Measurements from ENCODE around the gene OPALIN.

OPALIN gene

DNA sequence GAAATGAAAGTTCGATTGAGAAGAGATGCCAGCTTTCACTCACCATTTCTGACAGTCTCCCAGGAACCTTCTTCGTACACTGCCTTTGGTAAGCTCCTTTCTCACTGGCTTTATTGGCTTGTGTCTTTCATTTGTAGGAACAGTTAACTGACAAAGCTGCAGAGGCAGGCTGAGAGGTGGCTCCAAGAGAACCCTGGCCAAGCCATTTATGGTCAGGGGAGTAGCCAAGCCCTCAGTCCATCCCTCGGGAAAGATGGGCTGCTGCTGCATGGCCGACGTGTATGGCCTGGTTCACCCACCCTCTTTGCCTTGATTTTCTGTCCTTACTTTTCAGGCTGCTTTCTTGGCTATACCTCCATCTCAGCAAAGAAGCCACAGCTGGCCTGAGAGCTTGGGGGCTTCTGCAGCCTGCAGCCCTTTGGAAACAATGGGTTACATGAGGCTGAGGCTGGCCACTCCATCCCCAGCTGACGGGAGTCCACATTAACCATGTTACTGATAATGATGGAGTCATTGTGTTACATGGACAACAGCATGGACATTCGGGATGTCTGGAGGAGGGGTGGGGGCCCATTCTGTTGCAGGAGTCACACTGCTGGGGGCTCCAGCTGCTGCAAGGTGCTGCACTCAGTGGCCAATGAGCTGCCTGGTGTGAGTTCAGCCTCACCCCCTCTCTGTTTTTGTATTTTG is at the start of gene OPALIN:
Gene OPALIN, minus strand, starts transcription at position 152 of the 690 bp plus-strand sequence. Its CDS starts 106 bp downstream, at position 46.
- no peak for TF ChIP-seq TEAD4 (IDR thresholded peaks at IDR 0.05)
- TF ChIP-seq, protein P1, sequence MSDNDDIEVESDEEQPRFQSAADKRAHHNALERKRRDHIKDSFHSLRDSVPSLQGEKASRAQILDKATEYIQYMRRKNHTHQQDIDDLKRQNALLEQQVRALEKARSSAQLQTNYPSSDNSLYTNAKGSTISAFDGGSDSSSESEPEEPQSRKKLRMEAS (IDR thresholded peaks at IDR 0.05): no peak
- no peak for TF ChIP-seq CREB1 (IDR thresholded peaks at IDR 0.05; ENCODE audit: low read depth)
- TF ChIP-seq ZBTB7A (IDR thresholded peaks at IDR 0.05; ENCODE audit: low read depth): no peak
- TF ChIP-seq NFIC (IDR thresholded peaks at IDR 0.05): no peak
- TF ChIP-seq TAF1 (IDR thresholded peaks at IDR 0.05; ENCODE audit: low read depth): no peak
- no peak for TF ChIP-seq EGR1 (IDR thresholded peaks at IDR 0.05)
- no peak for TF ChIP-seq FOXM1 (IDR thresholded peaks at IDR 0.05; ENCODE audit: borderline replicate concordance, low read depth)
- TF ChIP-seq YY1 (IDR thresholded peaks at IDR 0.05; ENCODE audit: low read depth): no peak
- TF ChIP-seq, protein P2, sequence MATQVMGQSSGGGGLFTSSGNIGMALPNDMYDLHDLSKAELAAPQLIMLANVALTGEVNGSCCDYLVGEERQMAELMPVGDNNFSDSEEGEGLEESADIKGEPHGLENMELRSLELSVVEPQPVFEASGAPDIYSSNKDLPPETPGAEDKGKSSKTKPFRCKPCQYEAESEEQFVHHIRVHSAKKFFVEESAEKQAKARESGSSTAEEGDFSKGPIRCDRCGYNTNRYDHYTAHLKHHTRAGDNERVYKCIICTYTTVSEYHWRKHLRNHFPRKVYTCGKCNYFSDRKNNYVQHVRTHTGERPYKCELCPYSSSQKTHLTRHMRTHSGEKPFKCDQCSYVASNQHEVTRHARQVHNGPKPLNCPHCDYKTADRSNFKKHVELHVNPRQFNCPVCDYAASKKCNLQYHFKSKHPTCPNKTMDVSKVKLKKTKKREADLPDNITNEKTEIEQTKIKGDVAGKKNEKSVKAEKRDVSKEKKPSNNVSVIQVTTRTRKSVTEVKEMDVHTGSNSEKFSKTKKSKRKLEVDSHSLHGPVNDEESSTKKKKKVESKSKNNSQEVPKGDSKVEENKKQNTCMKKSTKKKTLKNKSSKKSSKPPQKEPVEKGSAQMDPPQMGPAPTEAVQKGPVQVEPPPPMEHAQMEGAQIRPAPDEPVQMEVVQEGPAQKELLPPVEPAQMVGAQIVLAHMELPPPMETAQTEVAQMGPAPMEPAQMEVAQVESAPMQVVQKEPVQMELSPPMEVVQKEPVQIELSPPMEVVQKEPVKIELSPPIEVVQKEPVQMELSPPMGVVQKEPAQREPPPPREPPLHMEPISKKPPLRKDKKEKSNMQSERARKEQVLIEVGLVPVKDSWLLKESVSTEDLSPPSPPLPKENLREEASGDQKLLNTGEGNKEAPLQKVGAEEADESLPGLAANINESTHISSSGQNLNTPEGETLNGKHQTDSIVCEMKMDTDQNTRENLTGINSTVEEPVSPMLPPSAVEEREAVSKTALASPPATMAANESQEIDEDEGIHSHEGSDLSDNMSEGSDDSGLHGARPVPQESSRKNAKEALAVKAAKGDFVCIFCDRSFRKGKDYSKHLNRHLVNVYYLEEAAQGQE (IDR thresholded peaks at IDR 0.05; ENCODE audit: low read depth): no peak
- no peak for TF ChIP-seq TCF12 (IDR thresholded peaks at IDR 0.05; ENCODE audit: low read depth)
- TF ChIP-seq, protein P3, sequence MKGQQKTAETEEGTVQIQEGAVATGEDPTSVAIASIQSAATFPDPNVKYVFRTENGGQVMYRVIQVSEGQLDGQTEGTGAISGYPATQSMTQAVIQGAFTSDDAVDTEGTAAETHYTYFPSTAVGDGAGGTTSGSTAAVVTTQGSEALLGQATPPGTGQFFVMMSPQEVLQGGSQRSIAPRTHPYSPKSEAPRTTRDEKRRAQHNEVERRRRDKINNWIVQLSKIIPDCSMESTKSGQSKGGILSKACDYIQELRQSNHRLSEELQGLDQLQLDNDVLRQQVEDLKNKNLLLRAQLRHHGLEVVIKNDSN (IDR thresholded peaks at IDR 0.05): no peak

- TF ChIP-seq FOXM1 (IDR thresholded peaks at IDR 0.05; ENCODE audit: borderline replicate concordance, low read depth) (no peak), YY1 (IDR thresholded peaks at IDR 0.05; ENCODE audit: low read depth) (no peak), EGR1 (IDR thresholded peaks at IDR 0.05) (no peak), TAF1 (IDR thresholded peaks at IDR 0.05; ENCODE audit: low read depth) (no peak), ZBTB7A (IDR thresholded peaks at IDR 0.05; ENCODE audit: low read depth) (no peak), RAD21 (IDR thresholded peaks at IDR 0.05; ENCODE audit: low read depth) (no peak), TCF12 (IDR thresholded peaks at IDR 0.05; ENCODE audit: low read depth) (no peak)
- TF ChIP-seq, protein P2 (IDR thresholded peaks at IDR 0.05; ENCODE audit: low read depth): no peak
- TF ChIP-seq, protein P3 (IDR thresholded peaks at IDR 0.05): no peak
- TF ChIP-seq, protein P1 (IDR thresholded peaks at IDR 0.05): no peak
These were observed 49.4 kb upstream of the OPALIN start for GRCh38 chr10:96408201-96408600.

DNA sequence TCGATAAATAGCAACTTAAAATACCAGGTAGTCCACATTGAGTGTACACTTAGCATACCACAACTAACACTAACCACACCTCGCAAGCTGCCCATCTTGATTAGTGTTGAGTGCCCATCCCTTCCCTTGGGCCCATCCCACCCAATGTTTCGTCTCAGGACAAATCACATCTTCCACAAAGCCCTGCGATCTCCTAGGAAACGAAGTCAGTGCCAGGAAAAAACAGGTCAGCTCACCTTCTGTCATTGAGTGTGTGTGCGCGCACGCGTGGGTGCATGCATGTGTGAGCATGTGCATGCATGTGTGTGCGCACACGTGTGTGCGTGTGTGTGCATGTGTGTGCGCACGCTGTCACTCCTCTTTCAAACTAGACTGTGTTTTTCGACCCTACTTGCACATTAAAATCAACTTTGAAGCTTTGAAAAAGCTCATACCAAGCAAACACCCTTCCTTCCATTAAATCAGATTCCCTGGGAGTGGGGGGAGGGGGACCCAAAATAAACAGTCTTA is 48.8 kb upstream of the OPALIN start:
- TF ChIP-seq, protein P3 (IDR thresholded peaks at IDR 0.05): no peak
- TF ChIP-seq, protein P1 (IDR thresholded peaks at IDR 0.05): no peak
- TF ChIP-seq NFIC (IDR thresholded peaks at IDR 0.05) (no peak), EGR1 (IDR thresholded peaks at IDR 0.05) (no peak), TCF12 (IDR thresholded peaks at IDR 0.05; ENCODE audit: low read depth) (no peak), EP300 (IDR thresholded peaks at IDR 0.05; ENCODE audit: borderline replicate concordance) (no peak), TAF1 (IDR thresholded peaks at IDR 0.05; ENCODE audit: low read depth) (no peak), TEAD4 (IDR thresholded peaks at IDR 0.05) (no peak), CREB1 (IDR thresholded peaks at IDR 0.05; ENCODE audit: low read depth) (no peak), RAD21 (IDR thresholded peaks at IDR 0.05; ENCODE audit: low read depth) (no peak), ZBTB7A (IDR thresholded peaks at IDR 0.05; ENCODE audit: low read depth) (no peak), YY1 (IDR thresholded peaks at IDR 0.05; ENCODE audit: low read depth) (no peak), CEBPB (IDR thresholded peaks at IDR 0.05) (no peak), FOXM1 (IDR thresholded peaks at IDR 0.05; ENCODE audit: borderline replicate concordance, low read depth) (no peak)
- TF ChIP-seq, protein P2 (IDR thresholded peaks at IDR 0.05; ENCODE audit: low read depth): no peak

Measured in Ishikawa (cell line).